ENCODE data around the gene AUH. TPM values are rescaled to one million over a fixed set of nuclear protein-coding genes. Genes with fewer than 3 reads are reported as not detected.
A peak's percentile ranks its signal among the peaks of the same experiment; 100 is the strongest.
"Not testable (repeated sequence)": the region's sequence is repeated elsewhere in the genome, so short reads cannot be mapped to it uniquely, and the experiment has no call there.

Gene AUH
- total RNA-seq, 4 donors from 2014 or later, result 10.6 to 25.4 (median 16.7) TPM

DNA sequence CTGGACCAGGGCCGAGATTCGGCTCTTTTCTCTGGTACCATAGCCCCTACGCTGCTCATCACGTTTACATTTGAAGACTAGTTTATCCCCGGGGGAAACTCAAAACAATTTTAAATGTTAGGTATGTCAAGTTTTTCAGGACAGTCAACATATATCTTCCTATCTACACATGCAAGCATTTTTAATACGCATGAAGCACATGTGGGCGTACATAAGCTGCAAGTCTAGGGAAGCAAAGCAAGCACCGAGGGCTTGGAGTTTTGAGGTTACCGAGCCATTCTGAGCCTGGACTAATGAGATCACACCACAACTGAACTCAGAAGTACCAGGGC is 154.4 kb downstream of the AUH start:
- H3K9me3 ChIP-seq, result peaks cover 0 to 6% (median 3%) of the 10 kb centered on the region in 3 donors
- no peaks in the 10 kb centered on the region for H3K27me3 ChIP-seq
- WGBS, 2 donors, result 78 to 90% methylated on average over 9 of the region's 9 CpGs
- no peak for DNase-seq
- no peaks in the 10 kb centered on the region for H3K36me3 ChIP-seq
- TF ChIP-seq POLR2A (IDR thresholded peaks at IDR 0.05), result no peak
- TF ChIP-seq, protein P1, sequence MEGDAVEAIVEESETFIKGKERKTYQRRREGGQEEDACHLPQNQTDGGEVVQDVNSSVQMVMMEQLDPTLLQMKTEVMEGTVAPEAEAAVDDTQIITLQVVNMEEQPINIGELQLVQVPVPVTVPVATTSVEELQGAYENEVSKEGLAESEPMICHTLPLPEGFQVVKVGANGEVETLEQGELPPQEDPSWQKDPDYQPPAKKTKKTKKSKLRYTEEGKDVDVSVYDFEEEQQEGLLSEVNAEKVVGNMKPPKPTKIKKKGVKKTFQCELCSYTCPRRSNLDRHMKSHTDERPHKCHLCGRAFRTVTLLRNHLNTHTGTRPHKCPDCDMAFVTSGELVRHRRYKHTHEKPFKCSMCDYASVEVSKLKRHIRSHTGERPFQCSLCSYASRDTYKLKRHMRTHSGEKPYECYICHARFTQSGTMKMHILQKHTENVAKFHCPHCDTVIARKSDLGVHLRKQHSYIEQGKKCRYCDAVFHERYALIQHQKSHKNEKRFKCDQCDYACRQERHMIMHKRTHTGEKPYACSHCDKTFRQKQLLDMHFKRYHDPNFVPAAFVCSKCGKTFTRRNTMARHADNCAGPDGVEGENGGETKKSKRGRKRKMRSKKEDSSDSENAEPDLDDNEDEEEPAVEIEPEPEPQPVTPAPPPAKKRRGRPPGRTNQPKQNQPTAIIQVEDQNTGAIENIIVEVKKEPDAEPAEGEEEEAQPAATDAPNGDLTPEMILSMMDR (IDR thresholded peaks at IDR 0.05), result no peak
- H3K4me3 ChIP-seq, result peak overlapping the region in 1 of 4 donors; percentile 42
- intact Hi-C loops (cut with DNase I), result no loop called here
- peaks cover 14 to 27% (median 15%) of the 10 kb centered on the region in 3 donors for H3K4me1 ChIP-seq
- peak overlapping the region; percentile 62 to 86 (median 76) for H3K27ac ChIP-seq

DNA sequence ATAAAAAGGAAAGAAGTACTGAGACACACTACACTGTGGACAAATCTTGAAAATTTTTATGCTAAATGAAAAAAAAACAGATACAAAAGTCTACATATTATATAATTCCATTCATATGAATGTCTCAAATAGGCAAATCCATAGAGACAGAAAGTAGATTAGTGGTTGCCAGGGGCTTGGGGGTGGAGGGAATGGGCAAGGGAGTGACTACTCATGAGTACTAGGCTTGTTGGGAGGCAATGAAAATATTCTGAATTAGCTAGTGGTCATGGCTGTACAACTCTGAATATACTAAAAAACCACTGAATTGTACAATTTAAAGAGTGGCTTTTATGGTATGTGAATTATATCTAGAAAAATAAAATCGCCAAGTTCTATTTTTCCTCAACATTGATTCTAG is 154.9 kb downstream of the AUH start:
- H3K27ac ChIP-seq, result peak overlapping the region in 3 of 4 donors; percentile 72 to 86 (median 81)
- WGBS, 2 donors, result 97 to 100% methylated on average over 1 of the region's 1 CpG
- intact Hi-C loops (cut with DNase I), result no loop called here

GRCh38 chr9:91202736-91203283 is 158.9 kb downstream of the AUH start:
- TF ChIP-seq POLR2A (IDR thresholded peaks at IDR 0.05), result no peak
- TF ChIP-seq, protein P1 (IDR thresholded peaks at IDR 0.05), result no peak
- Histone ChIP-seq H3K36me3 (no peaks in the 10 kb centered on the region), H3K4me3 (no peak overlapping the region), H3K27ac (no peak overlapping the region), H3K9me3 (peaks cover 0 to 11% (median 3%) of the 10 kb centered on the region in 3 donors), H3K4me1 (peaks cover 9 to 47% (median 28%) of the 10 kb centered on the region in 3 donors), H3K27me3 (no peaks in the 10 kb centered on the region)
- intact Hi-C loops (cut with DNase I), result no loop called here
- DNase-seq, result no peak

More for the DNA sequence above, 154.9 kb downstream of the AUH start:
- Histone ChIP-seq H3K36me3 (no peaks in the 10 kb centered on the region), H3K4me1 (peaks cover 14 to 27% (median 15%) of the 10 kb centered on the region in 3 donors), H3K27me3 (no peaks in the 10 kb centered on the region), H3K9me3 (peaks cover 0 to 6% (median 3%) of the 10 kb centered on the region in 3 donors), H3K4me3 (no peak overlapping the region)
- DNase-seq, result no peak
- TF ChIP-seq, protein P1 (IDR thresholded peaks at IDR 0.05), result no peak
- no peak for TF ChIP-seq POLR2A (IDR thresholded peaks at IDR 0.05)

DNA sequence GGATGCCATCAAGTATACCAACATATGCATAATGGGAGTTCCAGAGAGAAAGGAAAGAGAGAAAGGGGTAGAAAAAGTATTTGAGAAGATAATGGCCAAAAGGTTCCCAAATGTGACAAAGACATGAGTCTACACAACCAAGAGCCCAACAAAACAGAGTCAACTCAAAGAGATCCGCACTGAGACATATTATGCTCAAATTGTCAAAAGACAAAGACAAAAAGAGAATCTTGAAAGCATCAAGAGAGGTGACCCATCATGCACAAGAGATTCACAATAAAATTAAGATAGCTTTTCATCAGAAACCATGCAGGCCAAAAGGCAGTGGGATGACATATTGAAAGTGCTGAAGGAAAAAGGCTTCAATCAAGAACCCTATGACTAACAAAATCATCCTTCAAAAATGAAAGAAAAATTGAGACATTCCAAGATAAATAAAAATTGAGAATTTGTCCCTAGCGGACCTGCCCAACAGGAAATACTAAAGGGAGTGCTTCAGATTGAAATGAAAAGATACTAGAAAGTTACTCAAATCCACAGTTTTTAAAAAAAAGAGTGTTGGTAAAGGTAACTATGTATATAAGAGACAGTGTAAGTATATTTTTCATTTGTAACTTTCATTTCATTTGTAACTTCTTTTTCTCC is 160.9 kb downstream of the AUH start:
- H3K27me3 ChIP-seq, result no peaks in the 10 kb centered on the region
- H3K4me1 ChIP-seq, result peaks cover 17 to 51% (median 33%) of the 10 kb centered on the region in 3 donors
- 72 to 75% methylated on average over 2 of the region's 2 CpGs for WGBS, 2 donors
- H3K4me3 ChIP-seq, result no peak overlapping the region
- H3K27ac ChIP-seq, result peak overlapping the region in 3 of 4 donors; percentile 62 to 97 (median 86)
- no peaks in the 10 kb centered on the region for H3K36me3 ChIP-seq
- TF ChIP-seq, protein P1 (IDR thresholded peaks at IDR 0.05), result no peak
- no peak for TF ChIP-seq POLR2A (IDR thresholded peaks at IDR 0.05)
- intact Hi-C loops (cut with DNase I), result no loop called here
- peaks cover 0 to 11% (median 3%) of the 10 kb centered on the region in 3 donors for H3K9me3 ChIP-seq
- DNase-seq, result no peak

- Histone ChIP-seq H3K9me3 (peaks cover 0 to 11% (median 3%) of the 10 kb centered on the region in 3 donors), H3K27me3 (no peaks in the 10 kb centered on the region), H3K4me1 (peaks cover 17 to 60% (median 42%) of the 10 kb centered on the region in 3 donors), H3K4me3 (no peak overlapping the region), H3K36me3 (no peaks in the 10 kb centered on the region), H3K27ac (peak overlapping the region; percentile 31 to 97 (median 74))
- WGBS, 2 donors, result 31 to 63% methylated on average over 1 of the region's 1 CpG
- no peak for DNase-seq
- intact Hi-C loops (cut with DNase I), result loop anchor here (5.0 kb wide), 1 partner anchor 227 kb away; no protein-coding TSS in a partner anchor
- TF ChIP-seq, protein P1 (IDR thresholded peaks at IDR 0.05), result no peak
- no peak for TF ChIP-seq POLR2A (IDR thresholded peaks at IDR 0.05)
Measured at GRCh38 chr9:91199739-91200497, 161.8 kb downstream of the AUH start.

DNA sequence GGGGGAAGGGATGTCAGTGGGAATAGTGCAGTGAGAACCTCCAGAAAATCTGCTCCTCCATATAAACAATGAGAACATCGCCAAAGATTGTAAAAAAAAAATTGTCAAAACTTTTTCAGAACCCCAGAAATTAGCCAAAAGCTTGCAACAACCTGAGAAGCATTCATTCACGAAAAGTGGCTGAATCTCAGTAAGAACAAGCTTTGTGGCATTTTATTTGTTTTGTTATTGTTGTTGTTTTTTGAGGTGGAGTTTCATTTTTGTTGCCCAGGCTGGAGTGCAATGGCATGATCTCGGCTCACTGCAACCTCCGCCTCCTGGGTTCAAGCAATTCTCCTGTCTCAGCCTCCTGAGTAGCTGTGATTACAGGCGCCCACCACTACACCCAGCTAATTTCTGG is 162.8 kb downstream of the AUH start:
- not testable (repeated sequence) for H3K27me3 ChIP-seq, H3K36me3 ChIP-seq, DNase-seq, H3K4me3 ChIP-seq
- 93 to 95% methylated on average over 5 of the region's 5 CpGs for WGBS, 2 donors
- Histone ChIP-seq H3K4me1 (peaks cover 26 to 70% (median 53%) of the 10 kb centered on the region in 3 donors), H3K27ac (peak overlapping the region in 3 of 4 donors; percentile 62 to 97 (median 86)), H3K9me3 (peaks cover 0 to 11% (median 3%) of the 10 kb centered on the region in 3 donors)
- intact Hi-C loops (cut with DNase I), result loop anchor here (5.0 kb wide), 1 partner anchor 228 kb away; no protein-coding TSS in a partner anchor

Data from esophagus squamous epithelium (tissue), 5 donors.